ENCODE data around the gene FNIP1. TPM values are rescaled to one million over a fixed set of nuclear protein-coding genes. Genes with fewer than 3 reads are reported as not detected.
A peak's percentile ranks its signal among the peaks of the same experiment; 100 is the strongest.

Gene FNIP1
- total and polyA plus RNA-seq, 2 of the 13 experiments (the other 11 are each of a cell fraction or from before 2014, with no cell fraction given): 10.9 to 29.3 TPM

- TF ChIP-seq, protein P1, sequence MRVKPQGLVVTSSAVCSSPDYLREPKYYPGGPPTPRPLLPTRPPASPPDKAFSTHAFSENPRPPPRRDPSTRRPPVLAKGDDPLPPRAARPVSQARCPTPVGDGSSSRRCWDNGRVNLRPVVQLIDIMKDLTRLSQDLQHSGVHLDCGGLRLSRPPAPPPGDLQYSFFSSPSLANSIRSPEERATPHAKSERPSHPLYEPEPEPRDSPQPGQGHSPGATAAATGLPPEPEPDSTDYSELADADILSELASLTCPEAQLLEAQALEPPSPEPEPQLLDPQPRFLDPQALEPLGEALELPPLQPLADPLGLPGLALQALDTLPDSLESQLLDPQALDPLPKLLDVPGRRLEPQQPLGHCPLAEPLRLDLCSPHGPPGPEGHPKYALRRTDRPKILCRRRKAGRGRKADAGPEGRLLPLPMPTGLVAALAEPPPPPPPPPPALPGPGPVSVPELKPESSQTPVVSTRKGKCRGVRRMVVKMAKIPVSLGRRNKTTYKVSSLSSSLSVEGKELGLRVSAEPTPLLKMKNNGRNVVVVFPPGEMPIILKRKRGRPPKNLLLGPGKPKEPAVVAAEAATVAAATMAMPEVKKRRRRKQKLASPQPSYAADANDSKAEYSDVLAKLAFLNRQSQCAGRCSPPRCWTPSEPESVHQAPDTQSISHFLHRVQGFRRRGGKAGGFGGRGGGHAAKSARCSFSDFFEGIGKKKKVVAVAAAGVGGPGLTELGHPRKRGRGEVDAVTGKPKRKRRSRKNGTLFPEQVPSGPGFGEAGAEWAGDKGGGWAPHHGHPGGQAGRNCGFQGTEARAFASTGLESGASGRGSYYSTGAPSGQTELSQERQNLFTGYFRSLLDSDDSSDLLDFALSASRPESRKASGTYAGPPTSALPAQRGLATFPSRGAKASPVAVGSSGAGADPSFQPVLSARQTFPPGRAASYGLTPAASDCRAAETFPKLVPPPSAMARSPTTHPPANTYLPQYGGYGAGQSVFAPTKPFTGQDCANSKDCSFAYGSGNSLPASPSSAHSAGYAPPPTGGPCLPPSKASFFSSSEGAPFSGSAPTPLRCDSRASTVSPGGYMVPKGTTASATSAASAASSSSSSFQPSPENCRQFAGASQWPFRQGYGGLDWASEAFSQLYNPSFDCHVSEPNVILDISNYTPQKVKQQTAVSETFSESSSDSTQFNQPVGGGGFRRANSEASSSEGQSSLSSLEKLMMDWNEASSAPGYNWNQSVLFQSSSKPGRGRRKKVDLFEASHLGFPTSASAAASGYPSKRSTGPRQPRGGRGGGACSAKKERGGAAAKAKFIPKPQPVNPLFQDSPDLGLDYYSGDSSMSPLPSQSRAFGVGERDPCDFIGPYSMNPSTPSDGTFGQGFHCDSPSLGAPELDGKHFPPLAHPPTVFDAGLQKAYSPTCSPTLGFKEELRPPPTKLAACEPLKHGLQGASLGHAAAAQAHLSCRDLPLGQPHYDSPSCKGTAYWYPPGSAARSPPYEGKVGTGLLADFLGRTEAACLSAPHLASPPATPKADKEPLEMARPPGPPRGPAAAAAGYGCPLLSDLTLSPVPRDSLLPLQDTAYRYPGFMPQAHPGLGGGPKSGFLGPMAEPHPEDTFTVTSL (CRISPR knock-in tag; IDR thresholded peaks at IDR 0.05; ENCODE audit: borderline replicate concordance): peak; percentile 45; the same call in 1 of the 2 replicates
- TF ChIP-seq THYN1 (CRISPR knock-in tag; IDR thresholded peaks at IDR 0.05; ENCODE audit: borderline replicate concordance, low read depth) (no peak), ZNF790 (CRISPR knock-in tag; IDR thresholded peaks at IDR 0.05; ENCODE audit: borderline replicate concordance) (no peak), ELF3 (CRISPR knock-in tag; IDR thresholded peaks at IDR 0.05) (peak; percentile 37; the same call in 1 of the 2 replicates), SKIL (CRISPR knock-in tag; IDR thresholded peaks at IDR 0.05; ENCODE audit: borderline replicate concordance) (peak; percentile 39; the same call in 1 of the 2 replicates), ZMYM4 (CRISPR knock-in tag; IDR thresholded peaks at IDR 0.05) (peak; percentile 36; the same call in 1 of the 2 replicates), FOXJ3 (CRISPR knock-in tag; IDR thresholded peaks at IDR 0.05; ENCODE audit: borderline replicate concordance) (peak; percentile 62; the same call in 1 of the 2 replicates), EP300 (IDR thresholded peaks at IDR 0.05; ENCODE audit: low read depth in 2 of 2, low read length in 2 of 2) (peak in 1 of 2 experiments; percentile 72; a peak in 2 of 4 replicates), EP300 (CRISPR knock-in tag; IDR thresholded peaks at IDR 0.05; ENCODE audit: borderline replicate concordance) (no peak), POGZ (CRISPR knock-in tag; IDR thresholded peaks at IDR 0.05) (0 out of 2 replicates have a peak, but pooled peaks have one; percentile 21), NFIC (IDR thresholded peaks at IDR 0.05; ENCODE audit: low read length) (peak; percentile 63; the same call in 1 of the 2 replicates), CEBPB (IDR thresholded peaks at IDR 0.05; ENCODE audit: borderline replicate concordance, low read depth, low read length) (peak; percentile 85), PHF5A (CRISPR knock-in tag; IDR thresholded peaks at IDR 0.05; ENCODE audit: low read depth, unreplicated experiment) (no peak)
Observed at GRCh38 chr5:131630208-131630962, 166.4 kb downstream of the FNIP1 start (continued).

All from HepG2 (cell line).